Stimulated activated CD8-positive, alpha-beta memory T cell treated with anti-CD3 and anti-CD28 coated beads, Interleukin-4, amount 100 ng/mL, for 24 hours (primary cell): ENCODE results near the gene IDI2.
"Not testable (repeated sequence)": the region's sequence is repeated elsewhere in the genome, so short reads cannot be mapped to it uniquely, and the experiment has no call there.

Experiments used
- DNase-seq: peaks from one replicate; pipeline ENCODE4 v3.0.0-alpha.2; 2020; ENCODE audit warnings: low read depth

IDI2 gene

GRCh38 chr10:1025683-1026082, at the start of gene IDI2:
TSS of gene IDI2 (minus strand) at chr10:1025859. CDS start at chr10:1024723, 1,136 bp downstream.
- no peak for DNase-seq

- no peak for DNase-seq
These were observed 49.2 kb upstream of the IDI2 start for GRCh38 chr10:1074748-1075308.

GRCh38 chr10:1074052-1074747, 48.5 kb upstream of the IDI2 start:
- DNase-seq = no peak

GRCh38 chr10:1070919-1071318, 45.3 kb upstream of the IDI2 start:
- no peak for DNase-seq

GRCh38 chr10:1068380-1069361, 43.0 kb upstream of the IDI2 start:
- DNase-seq = no peak

- not testable (repeated sequence) for DNase-seq
These were observed 41.1 kb upstream of the IDI2 start for GRCh38 chr10:1066734-1067133.

GRCh38 chr10:1064964-1065247, 39.2 kb upstream of the IDI2 start:
- no peak for DNase-seq

GRCh38 chr10:1063232-1063865, 37.7 kb upstream of the IDI2 start:
- DNase-seq = no peak

GRCh38 chr10:1061930-1062774, 36.5 kb upstream of the IDI2 start:
- no peak for DNase-seq

GRCh38 chr10:1059902-1060301, 34.2 kb upstream of the IDI2 start:
- no peak for DNase-seq

GRCh38 chr10:1058017-1058416, 32.4 kb upstream of the IDI2 start:
- DNase-seq = no peak

GRCh38 chr10:1057106-1057657, 31.5 kb upstream of the IDI2 start:
- DNase-seq = no peak

- peak; percentile 85 for DNase-seq
These were observed 30.9 kb upstream of the IDI2 start, which contains the start of gene WDR37 for GRCh38 chr10:1056326-1057105. TSS of gene WDR37 (plus strand) at chr10:1056385. CDS start at chr10:1072156, 15,771 bp downstream.

- no peak for DNase-seq
These were observed 29.0 kb upstream of the IDI2 start for GRCh38 chr10:1054684-1055083.

GRCh38 chr10:1050554-1050953, 24.9 kb upstream of the IDI2 start:
- no peak for DNase-seq

- no peak for DNase-seq
These were observed 24.5 kb upstream of the IDI2 start for GRCh38 chr10:1050145-1050544.

- no peak for DNase-seq
These were observed 23.8 kb upstream of the IDI2 start for GRCh38 chr10:1049425-1049958.

GRCh38 chr10:1048732-1049424, 23.2 kb upstream of the IDI2 start, which contains the start of gene IDI1:
TSS of gene IDI1 (minus strand) at chr10:1049119. CDS start at chr10:1049003, 116 bp downstream.
- peak; percentile 92 for DNase-seq

GRCh38 chr10:1048349-1048731, 22.7 kb upstream of the IDI2 start:
- DNase-seq = no peak
